Measurements from ENCODE around the gene ZNF800. TPM values are rescaled to one million over a fixed set of nuclear protein-coding genes. Genes with fewer than 3 reads are reported as not detected.
"Not testable (repeated sequence)": the region's sequence is repeated elsewhere in the genome, so short reads cannot be mapped to it uniquely, and the experiment has no call there.

ZNF800 gene
- total RNA-seq, 1 experiment from 2014 or later, result 32.4 TPM

DNA sequence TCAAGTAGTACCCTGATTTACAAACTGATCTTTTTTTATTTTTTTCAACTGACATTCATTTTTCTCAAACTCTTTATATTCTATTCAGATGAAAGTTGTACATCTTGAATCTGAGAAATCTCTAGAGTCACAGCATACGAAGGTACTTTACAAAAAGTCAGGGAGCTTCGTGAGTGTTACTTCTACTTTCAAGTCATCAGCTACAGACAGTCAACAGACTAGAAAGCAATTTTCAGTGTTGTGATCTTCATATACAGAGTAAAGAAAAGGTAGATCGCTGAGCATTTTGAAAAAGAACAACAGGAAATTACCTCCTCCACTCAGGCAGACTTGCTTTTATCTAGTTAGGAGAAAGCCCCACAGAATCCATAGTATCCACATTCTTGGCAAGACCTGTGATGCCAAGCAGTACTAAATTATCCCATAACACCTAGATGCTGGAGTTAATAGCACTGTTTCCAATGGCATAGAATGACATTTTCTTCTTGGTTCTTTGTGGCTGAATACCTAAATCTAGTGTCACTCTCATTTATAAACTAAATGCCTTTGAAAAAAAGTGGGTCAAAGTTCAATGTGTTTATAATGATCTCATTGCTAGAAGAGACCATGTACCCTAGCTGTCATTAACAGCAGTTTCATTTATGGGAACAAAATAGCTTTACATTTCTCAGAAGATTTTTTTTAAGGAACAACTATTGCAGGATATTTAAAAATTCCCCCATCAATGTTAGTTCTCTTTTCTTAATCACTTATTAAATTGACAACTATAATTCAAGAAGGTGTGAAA, 12.0 kb upstream of the ZNF800 start:
- H3K9me3 ChIP-seq (ENCODE audit: insufficient read depth, low read depth), result no peaks in the 10 kb centered on the region
- BruUV-seq (replicated peaks), result no TSS peak
- TF ChIP-seq, protein P1, sequence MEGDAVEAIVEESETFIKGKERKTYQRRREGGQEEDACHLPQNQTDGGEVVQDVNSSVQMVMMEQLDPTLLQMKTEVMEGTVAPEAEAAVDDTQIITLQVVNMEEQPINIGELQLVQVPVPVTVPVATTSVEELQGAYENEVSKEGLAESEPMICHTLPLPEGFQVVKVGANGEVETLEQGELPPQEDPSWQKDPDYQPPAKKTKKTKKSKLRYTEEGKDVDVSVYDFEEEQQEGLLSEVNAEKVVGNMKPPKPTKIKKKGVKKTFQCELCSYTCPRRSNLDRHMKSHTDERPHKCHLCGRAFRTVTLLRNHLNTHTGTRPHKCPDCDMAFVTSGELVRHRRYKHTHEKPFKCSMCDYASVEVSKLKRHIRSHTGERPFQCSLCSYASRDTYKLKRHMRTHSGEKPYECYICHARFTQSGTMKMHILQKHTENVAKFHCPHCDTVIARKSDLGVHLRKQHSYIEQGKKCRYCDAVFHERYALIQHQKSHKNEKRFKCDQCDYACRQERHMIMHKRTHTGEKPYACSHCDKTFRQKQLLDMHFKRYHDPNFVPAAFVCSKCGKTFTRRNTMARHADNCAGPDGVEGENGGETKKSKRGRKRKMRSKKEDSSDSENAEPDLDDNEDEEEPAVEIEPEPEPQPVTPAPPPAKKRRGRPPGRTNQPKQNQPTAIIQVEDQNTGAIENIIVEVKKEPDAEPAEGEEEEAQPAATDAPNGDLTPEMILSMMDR (conservative IDR thresholded peaks at IDR 0.05), result no peak
- TF ChIP-seq EZH2 (IDR thresholded peaks at IDR 0.05; ENCODE audit: low read depth), result no peak
- intact Hi-C loops (cut with micrococcal nuclease; ENCODE audit: unreplicated experiment), result no loop called here
- H3K4me2 ChIP-seq, result no peak overlapping the region
- H4K20me1 ChIP-seq (ENCODE audit: insufficient read depth), result no peaks in the 10 kb centered on the region
- H3K4me3 ChIP-seq, result no peak overlapping the region
- no peaks in the 10 kb centered on the region for H3K9me2 ChIP-seq (ENCODE audit: insufficient read depth)
- no peak overlapping the region for H3K27ac ChIP-seq
- CTCF ChIA-PET, result no interaction called here
- peaks cover 7% of the 10 kb centered on the region for H3K27me3 ChIP-seq (ENCODE audit: insufficient read depth, low read depth)
- no peaks in the 10 kb centered on the region for H3K4me1 ChIP-seq (replicated peaks; ENCODE audit: insufficient read depth)
- H3K36me3 ChIP-seq (ENCODE audit: low read depth), result no peaks in the 10 kb centered on the region
- H2AFZ ChIP-seq, result no peak overlapping the region
- DNase-seq, result no peak
- POLR2A ChIA-PET (ENCODE audit: unreplicated experiment), result no interaction called here
- H3F3A ChIP-seq (ENCODE audit: insufficient read depth, low read depth), result no peaks in the 10 kb centered on the region
- H3K79me2 ChIP-seq (ENCODE audit: low read depth), result no peaks in the 10 kb centered on the region

DNA sequence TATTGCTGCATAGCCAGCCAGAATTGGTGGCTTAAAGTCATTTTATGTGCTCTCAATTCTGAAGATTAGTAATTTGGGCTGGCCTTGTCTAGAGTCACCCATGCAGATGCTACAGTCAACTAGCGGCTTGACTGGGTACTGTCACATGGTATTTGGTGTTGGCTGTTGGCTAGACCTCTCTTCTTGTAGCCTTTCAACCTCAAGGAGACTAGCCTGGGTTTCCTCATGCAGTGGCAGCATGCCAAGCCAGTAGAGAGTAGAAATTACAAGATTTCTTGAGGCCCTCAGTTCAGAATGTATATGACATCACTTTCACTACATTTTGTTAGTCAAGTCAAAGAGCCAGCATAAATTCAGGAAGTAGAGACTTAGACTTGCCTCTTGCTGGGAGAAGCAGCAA, 3.7 kb upstream of the ZNF800 start:
- no peaks in the 10 kb centered on the region for H3K36me3 ChIP-seq (ENCODE audit: low read depth)
- DNase-seq, result no peak
- CTCF ChIA-PET, result no interaction called here
- no peak overlapping the region for H3K4me3 ChIP-seq
- intact Hi-C loops (cut with micrococcal nuclease; ENCODE audit: unreplicated experiment), result no loop called here
- POLR2A ChIA-PET (ENCODE audit: unreplicated experiment), result no interaction called here
- H3K27ac ChIP-seq, result no peak overlapping the region
- H3K27me3 ChIP-seq (ENCODE audit: insufficient read depth, low read depth), result peaks cover 6% of the 10 kb centered on the region; the same call in 1 of the 2 replicates
- no peaks in the 10 kb centered on the region for H4K20me1 ChIP-seq (ENCODE audit: insufficient read depth)
- no TSS peak for BruUV-seq (replicated peaks)
- H3F3A ChIP-seq (ENCODE audit: insufficient read depth, low read depth), result peaks cover 6% of the 10 kb centered on the region; the same call in 1 of the 2 replicates
- no peak overlapping the region for H2AFZ ChIP-seq
- peaks cover 6% of the 10 kb centered on the region for H3K4me1 ChIP-seq (replicated peaks; ENCODE audit: insufficient read depth)
- H3K9me2 ChIP-seq (ENCODE audit: insufficient read depth), result no peaks in the 10 kb centered on the region
- no peaks in the 10 kb centered on the region for H3K9me3 ChIP-seq (ENCODE audit: insufficient read depth, low read depth)
- no peak overlapping the region for H3K4me2 ChIP-seq
- TF ChIP-seq EZH2 (IDR thresholded peaks at IDR 0.05; ENCODE audit: low read depth), result no peak
- TF ChIP-seq, protein P1 (conservative IDR thresholded peaks at IDR 0.05), result no peak
- peaks cover 12% of the 10 kb centered on the region for H3K79me2 ChIP-seq (ENCODE audit: low read depth)

DNA sequence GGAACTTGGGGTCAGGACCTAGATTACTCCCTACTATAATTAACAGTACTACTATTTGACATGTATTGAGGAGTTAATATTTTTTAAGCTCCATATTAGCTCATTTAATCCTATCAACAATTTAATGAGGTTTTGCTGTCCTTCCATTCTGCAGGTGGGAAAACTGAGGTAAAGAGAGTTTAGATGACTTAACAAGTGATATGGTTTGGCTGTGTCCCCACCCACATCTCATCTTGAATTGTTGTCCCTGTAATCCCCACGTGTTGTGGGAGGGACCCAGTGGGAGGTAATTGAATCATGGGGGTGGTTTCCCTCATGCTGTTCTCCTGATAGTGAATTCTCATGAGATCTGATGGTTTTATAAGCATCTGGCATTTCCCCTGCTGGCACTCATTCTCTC, 2.6 kb upstream of the ZNF800 start:
- H3K9me3 ChIP-seq (ENCODE audit: insufficient read depth, low read depth); BruUV-seq (replicated peaks); H3K36me3 ChIP-seq (ENCODE audit: low read depth); H3K9me2 ChIP-seq (ENCODE audit: insufficient read depth); H4K20me1 ChIP-seq (ENCODE audit: insufficient read depth); DNase-seq; H3K27me3 ChIP-seq (ENCODE audit: insufficient read depth, low read depth); H3K4me3 ChIP-seq; H3F3A ChIP-seq (ENCODE audit: insufficient read depth, low read depth); intact Hi-C loops (cut with micrococcal nuclease; ENCODE audit: unreplicated experiment); H3K27ac ChIP-seq; CTCF ChIA-PET; H2AFZ ChIP-seq; H3K4me2 ChIP-seq; POLR2A ChIA-PET (ENCODE audit: unreplicated experiment): not testable (repeated sequence)
- Histone ChIP-seq H3K79me2 (ENCODE audit: low read depth) (peaks cover 23% of the 10 kb centered on the region), H3K4me1 (replicated peaks; ENCODE audit: insufficient read depth) (peaks cover 17% of the 10 kb centered on the region)

Measured in PC-9 (cell line).